GM23248 (cell line): Measurements from ENCODE around the gene SH3BGRL.

ENCODE experiments used
- EZH2 ChIP-seq: fragments of 200-600 bp; sonication (generic); IDR thresholded peaks from 2 replicates; pipeline ENCODE4 v1.6.1; 2018; ENCODE audit warnings: antibody characterized with exemption, mild to moderate bottlenecking; ENCODE audit not compliant: insufficient read depth, poor library complexity, severe bottlenecking
- EZH2phosphoT487 ChIP-seq: fragments of 200-600 bp; sonication (generic); IDR thresholded peaks from 2 replicates; pipeline ENCODE4 v1.6.1; 2018; ENCODE audit warnings: antibody characterized with exemption, moderate library complexity, mild to moderate bottlenecking, low read depth; ENCODE audit not compliant: insufficient read depth

GRCh38 chrX:81304563-81304962 lies 102.7 kb downstream of the SH3BGRL start:
- TF ChIP-seq EZH2phosphoT487 (no peak), EZH2 (no peak)
